AG10803 (cell line): ENCODE data around the gene NPHP4.

Experiments used
- DNase-seq: peaks from one replicate; pipeline ENCODE4 v3.0.0; 2010; ENCODE audit warnings: low read depth
- H3K4me3 ChIP-seq: 2 replicates; pipeline ENCODE4 v1.5.1; 2011; ENCODE audit warnings: mild to moderate bottlenecking, low read length, control low read depth
- TF ChIP-seq, protein P1 (sequence below): conservative IDR thresholded peaks from 2 replicates; pipeline ENCODE4 v1.5.1; 2011; ENCODE audit warnings: mild to moderate bottlenecking, low read length, control low read depth, inconsistent platforms

The NPHP4 gene

DNA sequence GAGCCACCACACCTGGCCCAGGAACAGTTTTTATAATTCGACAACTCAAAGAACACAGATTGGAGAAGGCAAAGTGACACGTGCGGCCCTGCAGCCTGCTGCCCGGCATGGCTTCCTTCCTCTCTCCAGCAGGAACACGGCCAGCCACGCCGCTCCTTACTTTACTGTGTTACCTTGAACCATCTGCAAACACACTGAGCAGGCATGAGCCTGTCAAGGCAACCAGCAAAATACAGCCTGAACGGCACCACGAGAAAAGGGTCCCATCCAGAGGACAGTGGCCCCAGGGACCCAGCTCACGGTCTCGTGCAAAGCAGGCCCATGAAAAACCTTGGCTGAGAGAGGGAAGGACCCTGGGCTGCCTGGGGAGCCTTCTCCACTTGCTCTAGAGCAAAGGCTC, 38.8 kb downstream of the NPHP4 start:
- no peak overlapping the region for H3K4me3 ChIP-seq
- no peak for DNase-seq
- TF ChIP-seq, protein P1, sequence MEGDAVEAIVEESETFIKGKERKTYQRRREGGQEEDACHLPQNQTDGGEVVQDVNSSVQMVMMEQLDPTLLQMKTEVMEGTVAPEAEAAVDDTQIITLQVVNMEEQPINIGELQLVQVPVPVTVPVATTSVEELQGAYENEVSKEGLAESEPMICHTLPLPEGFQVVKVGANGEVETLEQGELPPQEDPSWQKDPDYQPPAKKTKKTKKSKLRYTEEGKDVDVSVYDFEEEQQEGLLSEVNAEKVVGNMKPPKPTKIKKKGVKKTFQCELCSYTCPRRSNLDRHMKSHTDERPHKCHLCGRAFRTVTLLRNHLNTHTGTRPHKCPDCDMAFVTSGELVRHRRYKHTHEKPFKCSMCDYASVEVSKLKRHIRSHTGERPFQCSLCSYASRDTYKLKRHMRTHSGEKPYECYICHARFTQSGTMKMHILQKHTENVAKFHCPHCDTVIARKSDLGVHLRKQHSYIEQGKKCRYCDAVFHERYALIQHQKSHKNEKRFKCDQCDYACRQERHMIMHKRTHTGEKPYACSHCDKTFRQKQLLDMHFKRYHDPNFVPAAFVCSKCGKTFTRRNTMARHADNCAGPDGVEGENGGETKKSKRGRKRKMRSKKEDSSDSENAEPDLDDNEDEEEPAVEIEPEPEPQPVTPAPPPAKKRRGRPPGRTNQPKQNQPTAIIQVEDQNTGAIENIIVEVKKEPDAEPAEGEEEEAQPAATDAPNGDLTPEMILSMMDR: no peak

DNA sequence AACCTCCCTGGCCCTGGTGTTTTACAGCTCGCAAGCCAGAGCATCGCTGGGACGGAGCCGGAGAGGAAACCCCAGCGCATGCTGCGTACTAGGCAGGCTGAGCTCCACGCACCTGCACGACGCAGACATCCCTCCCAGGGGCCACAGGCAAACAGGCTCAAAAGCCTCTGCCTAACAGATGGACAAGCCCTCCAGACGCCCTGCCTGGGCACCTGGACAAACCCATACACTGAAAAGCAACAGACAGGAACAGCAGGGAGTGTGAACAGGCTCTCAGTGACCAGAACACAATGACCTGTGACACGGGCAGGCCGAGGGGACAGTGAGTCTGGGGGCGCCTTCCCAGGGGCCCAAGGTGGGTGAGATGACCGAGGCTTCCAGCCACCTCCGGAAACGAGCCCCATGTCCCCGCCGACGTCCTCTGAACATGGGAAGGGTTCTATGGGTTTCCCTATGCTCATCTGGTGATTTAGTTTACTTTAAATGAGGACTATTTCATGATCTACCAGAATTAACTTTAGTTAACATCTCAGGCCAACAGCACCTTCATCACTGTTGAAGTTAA, 40.3 kb downstream of the NPHP4 start:
- TF ChIP-seq, protein P1: no peak

DNA sequence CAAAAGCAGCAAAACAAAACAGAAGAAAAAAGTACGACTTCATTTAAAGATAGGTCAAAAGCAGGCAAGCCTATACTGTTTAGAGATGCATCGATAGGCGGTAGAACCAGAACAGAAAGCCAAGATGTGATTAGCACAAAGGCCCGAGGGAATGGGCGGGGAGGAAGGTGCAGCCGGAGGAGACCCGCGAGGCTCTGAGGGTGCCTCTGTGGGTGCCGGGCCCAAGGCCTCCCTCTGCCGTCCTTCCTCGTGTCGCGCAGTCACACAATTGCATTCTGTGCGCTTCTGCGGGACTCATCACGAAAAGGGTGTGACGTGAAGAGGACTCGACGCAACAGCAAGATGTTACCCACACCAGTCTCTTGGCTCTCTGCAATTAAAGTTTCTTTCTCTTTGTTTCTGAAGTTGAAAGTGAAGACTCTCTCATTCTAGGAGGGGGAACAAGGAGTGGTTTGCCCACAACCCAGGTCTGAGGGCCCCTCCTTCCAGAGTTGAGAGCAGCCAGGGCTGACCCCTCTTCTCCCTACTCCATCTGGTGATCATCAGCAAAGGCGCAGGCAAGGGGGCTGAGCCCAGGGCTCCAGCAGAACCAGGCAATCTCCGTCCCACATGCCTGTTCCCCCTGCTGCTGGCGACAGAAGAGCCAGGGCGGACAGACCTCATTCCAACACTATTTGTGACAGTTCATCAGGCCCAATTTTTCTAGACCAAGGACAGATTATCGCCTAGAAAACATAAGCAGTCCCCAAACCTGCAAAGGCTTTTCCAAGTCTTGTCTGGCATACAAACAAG, 41.0 kb downstream of the NPHP4 start:
- H3K4me3 ChIP-seq: no peak overlapping the region
- DNase-seq: no peak
- TF ChIP-seq, protein P1: no peak

More for the DNA sequence above, 40.3 kb downstream of the NPHP4 start:
- DNase-seq: no peak
- H3K4me3 ChIP-seq: no peak overlapping the region

DNA sequence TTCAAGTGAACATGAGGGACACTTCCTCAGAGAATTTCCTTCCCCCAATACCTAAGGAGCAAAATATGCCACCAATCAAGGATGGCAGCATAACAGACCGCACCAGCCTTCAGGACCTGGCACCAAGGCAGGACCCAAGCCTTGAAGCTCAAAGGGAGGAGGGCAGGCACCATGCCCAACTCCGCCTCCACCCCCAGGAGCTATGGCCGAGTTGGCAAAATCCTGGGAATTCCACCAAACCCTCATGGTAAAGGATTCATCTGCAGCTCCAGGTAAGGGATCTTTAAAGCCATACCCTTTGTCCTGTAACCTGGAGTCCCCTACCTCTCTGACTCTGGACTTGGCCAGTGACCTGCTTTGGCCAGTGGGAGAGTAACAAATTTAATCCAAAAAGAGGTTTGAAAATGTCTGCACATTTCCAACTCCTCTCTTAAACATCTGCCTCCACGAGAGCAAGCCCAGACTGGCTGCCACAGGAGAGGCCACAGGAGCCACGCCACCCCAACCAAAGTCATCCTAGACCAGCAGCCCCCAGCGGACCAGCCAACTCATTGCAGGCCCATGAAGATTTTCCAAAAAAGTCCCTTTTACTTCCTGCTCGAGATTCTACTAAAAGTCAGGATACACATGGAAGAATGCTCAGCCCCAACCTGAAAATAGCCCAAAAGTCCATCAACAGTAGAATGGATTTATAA, 41.9 kb downstream of the NPHP4 start:
- DNase-seq: no peak
- TF ChIP-seq, protein P1: no peak
- H3K4me3 ChIP-seq: no peak overlapping the region

DNA sequence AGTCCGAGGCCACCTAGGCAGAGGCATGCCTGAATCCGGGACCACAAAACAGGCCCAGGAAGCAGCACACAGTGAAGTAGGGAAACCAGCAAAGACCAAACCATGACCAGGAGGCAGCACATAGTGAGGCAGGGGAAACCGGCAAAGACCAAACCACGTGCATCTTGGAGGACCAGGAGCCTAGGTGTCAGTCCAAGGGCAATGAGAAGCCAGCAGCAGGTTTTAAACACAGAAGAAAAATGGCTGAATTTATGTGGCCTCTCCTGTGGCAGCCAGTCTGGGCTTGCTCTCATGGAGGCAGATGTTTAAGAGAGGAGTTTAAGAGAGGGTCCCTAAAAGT, 42.5 kb downstream of the NPHP4 start:
- no peak for DNase-seq
- H3K4me3 ChIP-seq: no peak overlapping the region
- TF ChIP-seq, protein P1: no peak

DNA sequence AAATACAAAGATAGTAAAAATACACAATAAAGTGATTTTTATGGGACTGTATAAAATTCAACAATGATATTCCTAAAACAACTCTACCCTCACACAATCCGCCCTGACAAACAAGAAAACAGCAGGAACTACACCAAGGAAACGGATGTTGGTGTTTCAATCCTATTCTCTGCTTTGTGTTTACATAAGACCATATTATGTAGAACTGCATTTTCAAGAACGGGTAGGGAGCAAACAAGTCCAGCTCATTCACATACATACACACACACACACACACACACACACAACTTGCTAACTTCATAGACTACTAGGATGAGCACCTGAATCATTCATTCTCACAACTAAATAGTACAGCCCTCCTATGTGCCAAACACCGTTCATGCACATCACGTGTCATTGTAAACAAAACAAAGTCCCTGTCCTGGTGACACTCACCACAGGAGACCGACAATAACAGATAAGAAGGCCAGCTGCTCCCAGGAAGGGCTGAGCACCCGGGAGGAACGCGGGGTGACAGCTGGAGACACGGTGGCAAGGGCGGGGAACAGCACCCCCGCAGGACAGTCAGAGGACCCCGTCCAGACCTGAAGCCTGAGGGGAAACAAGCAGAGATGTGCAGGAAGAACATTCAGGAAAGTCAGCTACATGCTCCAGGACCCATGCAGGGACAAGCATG, 43.0 kb downstream of the NPHP4 start:
- H3K4me3 ChIP-seq: no peak overlapping the region
- TF ChIP-seq, protein P1: no peak
- no peak for DNase-seq
